IMR-90 (cell line): Measurements from ENCODE around the gene KCNK10. TPM values are rescaled to one million over a fixed set of nuclear protein-coding genes. Genes with fewer than 3 reads are reported as not detected.

Experiments used
- ATAC-seq: fragments of 200-7000 bp; cut with Tn5 transposase; 2 replicates; pipeline ENCODE4 v1.9.1; 2020; ENCODE audit warnings: low read depth, mild to moderate bottlenecking, moderate library complexity
- BruUV-seq: library from RNA; stranded (reverse); fragments of 400-500 nt; replicated peaks from 2 replicates; lab custom pipeline; 2021; lab: Mats Ljungman, UMichigan
- CTCF ChIA-PET: fragments of 300-600 bp; formaldehyde crosslinking; extraction: SDS; loops from one replicate; lab custom pipeline; 2021; ENCODE audit warnings: antibody characterized with exemption; lab: Yijun Ruan, JAX
- POLR2A ChIA-PET: fragments of 300-600 bp; sonication (Branson Sonifier 250); formaldehyde crosslinking; loops from one replicate; lab custom pipeline; 2022; ENCODE audit warnings: antibody characterized with exemption; ENCODE audit not compliant: unreplicated experiment; lab: Charles Lee
- DNase-seq: peaks from one replicate; pipeline ENCODE4 v3.0.0; 2013
- H2AFZ ChIP-seq: replicated peaks from 2 replicates; pipeline ENCODE3; 2013; ENCODE audit warnings: low read length, mild to moderate bottlenecking; ENCODE audit not compliant: poor library complexity
- H2AK5ac ChIP-seq: 2 replicates; pipeline ENCODE4 v1.6.1; 2013; ENCODE audit warnings: low read depth, low read length, inconsistent platforms
- H2AK9ac ChIP-seq: replicated peaks from 2 replicates; pipeline ENCODE3; 2013; ENCODE audit warnings: mild to moderate bottlenecking, low read depth, low read length, moderate library complexity; ENCODE audit not compliant: poor library complexity
- H2BK120ac ChIP-seq: 2 replicates; pipeline ENCODE4 v1.6.1; 2013; ENCODE audit warnings: low read depth, low read length, inconsistent platforms
- H2BK15ac ChIP-seq: 3 replicates; pipeline ENCODE4 v1.6.1; 2013; ENCODE audit warnings: low read depth, low read length, inconsistent platforms
- H2BK20ac ChIP-seq: 2 replicates; pipeline ENCODE4 v1.6.1; 2013; ENCODE audit warnings: low read depth, mild to moderate bottlenecking, inconsistent platforms, low read length, moderate library complexity
- H2BK5ac ChIP-seq: 2 replicates; pipeline ENCODE4 v1.6.1; 2013; ENCODE audit warnings: mild to moderate bottlenecking, low read depth, low read length, inconsistent platforms; ENCODE audit not compliant: poor library complexity, severe bottlenecking
- H3K14ac ChIP-seq: replicated peaks from 2 replicates; pipeline ENCODE4 v1.6.1; 2013; ENCODE audit warnings: low read depth, low read length, inconsistent platforms
- H3K18ac ChIP-seq: 2 replicates; pipeline ENCODE4 v1.6.1; 2013; ENCODE audit warnings: low read depth, low read length, control low read depth
- H3K23ac ChIP-seq: 2 replicates; pipeline ENCODE4 v1.6.1; 2013; ENCODE audit warnings: low read depth, low read length, inconsistent platforms
- H3K27ac ChIP-seq: 2 replicates; pipeline ENCODE4 v1.5.1; 2013; ENCODE audit warnings: mild to moderate bottlenecking, control low read depth, low read length; ENCODE audit not compliant: insufficient read depth
- H3K27me3 ChIP-seq: 2 replicates; pipeline ENCODE4 v1.6.1; 2013; ENCODE audit warnings: low read length; ENCODE audit not compliant: control insufficient read depth, insufficient read depth
- H3K36me3 ChIP-seq: 2 replicates; pipeline ENCODE4 v1.6.1; 2013; ENCODE audit warnings: low read length, mixed read lengths; ENCODE audit not compliant: control insufficient read depth, insufficient read depth
- H3K4ac ChIP-seq: 2 replicates; pipeline ENCODE4 v1.6.1; 2013; ENCODE audit warnings: low read depth, low read length, inconsistent platforms
- H3K4me1 ChIP-seq: 2 replicates; pipeline ENCODE4 v1.6.1; 2013; ENCODE audit warnings: low read length, mixed read lengths; ENCODE audit not compliant: control insufficient read depth, insufficient read depth
- H3K4me2 ChIP-seq: 2 replicates; pipeline ENCODE4 v1.6.1; 2013; ENCODE audit warnings: low read depth, mild to moderate bottlenecking, control low read depth, low read length, moderate library complexity
- H3K4me3 ChIP-seq: 2 replicates; pipeline ENCODE4 v1.5.1; 2013; ENCODE audit warnings: low read depth, mild to moderate bottlenecking, control low read depth, low read length, moderate library complexity; ENCODE audit not compliant: insufficient read depth
- H3K56ac ChIP-seq: 2 replicates; pipeline ENCODE4 v1.6.1; 2013; ENCODE audit warnings: low read length, inconsistent platforms; ENCODE audit not compliant: insufficient read depth; ENCODE audit errors: extremely low read depth
- H3K79me1 ChIP-seq, 2 experiments: 2 replicates each; pipeline ENCODE4 v1.6.1; 2013; ENCODE audit warnings: low read length in 2 of 2, inconsistent platforms in 1 of 2, low read depth in 1 of 2
- H3K9ac ChIP-seq: 2 replicates; pipeline ENCODE4 v1.6.1; 2013; ENCODE audit warnings: low read depth, low read length, control low read depth
- H3K9me1 ChIP-seq: 2 replicates; pipeline ENCODE4 v1.6.1; 2013; ENCODE audit warnings: low read length, inconsistent platforms; ENCODE audit not compliant: insufficient read depth
- H3K9me3 ChIP-seq: 2 replicates; pipeline ENCODE4 v1.6.1; 2013; ENCODE audit warnings: low read length; ENCODE audit not compliant: control insufficient read depth, insufficient read depth
- H4K20me1 ChIP-seq: 2 replicates; pipeline ENCODE4 v1.6.1; 2013; ENCODE audit warnings: low read length, inconsistent platforms; ENCODE audit not compliant: insufficient read depth
- H4K5ac ChIP-seq: 2 replicates; pipeline ENCODE4 v1.6.1; 2013; ENCODE audit warnings: mild to moderate bottlenecking, low read depth, low read length, control low read depth
- H4K8ac ChIP-seq, 2 experiments: 2 replicates each; pipeline ENCODE4 v1.6.1; 2013; ENCODE audit warnings: low read depth in 2 of 2, low read length in 2 of 2, control low read depth in 1 of 2, inconsistent platforms in 1 of 2
- H4K91ac ChIP-seq: 2 replicates; pipeline ENCODE4 v1.6.1; 2013; ENCODE audit warnings: low read depth, low read length, inconsistent platforms; ENCODE audit not compliant: insufficient read depth
- BHLHE40 ChIP-seq: fragments of 150-350 bp; IDR thresholded peaks from 2 replicates; pipeline ENCODE4 v1.6.1; 2016; ENCODE audit warnings: mild to moderate bottlenecking, low read depth, low read length
- CHD1 ChIP-seq: IDR thresholded peaks from 2 replicates; pipeline ENCODE4 v1.6.1; 2012; ENCODE audit warnings: low read depth, low read length, improper control_type of control experiment
- NFE2L2 ChIP-seq: fragments of 150-350 bp; IDR thresholded peaks from 2 replicates; pipeline ENCODE4 v1.6.1; 2016; ENCODE audit warnings: low read depth, mild to moderate bottlenecking, low read length
- RFX5 ChIP-seq: IDR thresholded peaks from 2 replicates; pipeline ENCODE4 v1.8.0; 2012; ENCODE audit warnings: low read depth, mild to moderate bottlenecking, low read length, moderate library complexity
- WGBS, 2 experiments: methylation state at CpG; one replicate each; pipeline versions ENCODE4 v1.1.5 to v1.1.7; 2013; ENCODE audit warnings: missing lambda C conversion rate in 2 of 2; ENCODE audit not compliant: insufficient read length in 1 of 2; ENCODE audit errors: extremely low coverage in 2 of 2; 5-methylcytosine and 5-hydroxymethylcytosine counted together
- dilution Hi-C: fragments of 300-500 bp; cut with HindIII; formaldehyde crosslinking; loops from one replicate; pipeline ENCODE4 v1.14.3; 2018; ENCODE audit warnings: low sequenced_read_pairs; ENCODE audit not compliant: unreplicated experiment
- in situ Hi-C: fragments of 300-500 bp; cut with MboI; formaldehyde crosslinking; loops from 3 replicates; pipeline ENCODE4 v1.14.3; 2019; ENCODE audit warnings: low sequenced_read_pairs, inconsistent platforms, mixed read lengths
- intact Hi-C: fragments of 100-400 bp; cut with micrococcal nuclease; formaldehyde crosslinking; loops from 2 replicates; pipeline ENCODE4 v1.10.0; 2022
- polyA plus RNA-seq, 3 experiments: library from polyadenylated mRNA; depleted of rRNA; stranded (reverse); fragments of >200 nt; gene quantifications; 2 replicates each; pipeline ENCODE4 v1.2.3, GENCODE V29; 2012; ENCODE audit warnings: low replicate concordance in 1 of 3
- total RNA-seq: library from RNA; depleted of rRNA; stranded (reverse); fragments of >200 nt; gene quantifications from 2 replicates; pipeline ENCODE4 v1.2.3, GENCODE V29; 2012

Gene KCNK10
- total and polyA plus RNA-seq, 2 of the 4 experiments (the other 2 are of a cell fraction) = not detected

- Histone ChIP-seq H2AK9ac (no peak overlapping the region), H2AK5ac (no peak overlapping the region), H3K4me2 (no peak overlapping the region), H3K27ac (no peak overlapping the region), H3K79me1 (no peaks in the 10 kb centered on the region), H3K9ac (no peak overlapping the region), H3K14ac (no peak overlapping the region), H3K9me1 (no peaks in the 10 kb centered on the region), H3K27me3 (no peaks in the 10 kb centered on the region; the same call in 1 of the 2 replicates), H2BK15ac (no peak overlapping the region), H4K20me1 (no peaks in the 10 kb centered on the region), H2BK5ac (no peak overlapping the region), H3K56ac (no peak overlapping the region), H4K91ac (no peak overlapping the region), H3K4me1 (no peaks in the 10 kb centered on the region), H3K4ac (no peak overlapping the region), H2BK20ac (no peak overlapping the region), H3K36me3 (no peaks in the 10 kb centered on the region), H4K8ac (no peak overlapping the region), H3K4me3 (no peak overlapping the region), H3K18ac (no peak overlapping the region), H3K9me3 (no peaks in the 10 kb centered on the region), H4K5ac (no peak overlapping the region), H2AFZ (no peak overlapping the region), H2BK120ac (no peak overlapping the region), H3K23ac (no peak overlapping the region)
- ATAC-seq (no peak), DNase-seq (no peak)
- intact Hi-C loops (no loop called here), dilution Hi-C loops (no loop called here), in situ Hi-C loops (no loop called here)
- no CpG with 5 or more reads among the region's 1 CpG for WGBS, 2 experiments
- TF ChIP-seq RFX5 (no peak), CHD1 (no peak), BHLHE40 (no peak), NFE2L2 (no peak)
- ChIA-PET POLR2A (no interaction called here), CTCF (interaction anchor here (1.2 kb wide), 1 partner anchor 17 kb away, joined by 3 read pairs; no protein-coding TSS in a partner anchor)
- BruUV-seq = no TSS peak
These were observed 10.0 kb upstream of the KCNK10 start for GRCh38 chr14:88333036-88333435.
